GM12872 (cell line): ENCODE results near the gene PRKD1.

Source experiments
- TF ChIP-seq, protein P1 (sequence below): IDR thresholded peaks from 3 replicates; pipeline ENCODE4 v1.5.1; 2011; ENCODE audit warnings: low read depth, mild to moderate bottlenecking, low read length, moderate library complexity; ENCODE audit not compliant: insufficient read depth

Gene PRKD1

DNA sequence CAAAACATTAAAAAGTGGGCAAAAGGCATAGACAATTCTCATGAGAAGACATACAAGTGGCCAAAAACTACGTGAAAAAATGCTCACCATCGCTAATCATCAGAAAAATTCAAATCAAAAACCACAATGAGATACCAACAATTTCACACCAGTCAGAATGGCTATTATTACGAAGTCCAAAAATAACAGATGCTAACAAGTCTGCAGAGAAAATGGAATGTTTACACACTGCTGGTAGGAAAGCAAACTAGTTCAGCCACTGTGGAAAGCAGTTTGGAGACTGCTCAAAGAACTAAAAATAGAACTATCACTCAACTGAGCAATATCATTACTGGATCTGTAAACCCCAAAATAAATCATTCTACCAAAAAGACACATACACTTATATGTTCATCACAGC, 76.2 kb downstream of the PRKD1 start:
- TF ChIP-seq, protein P1, sequence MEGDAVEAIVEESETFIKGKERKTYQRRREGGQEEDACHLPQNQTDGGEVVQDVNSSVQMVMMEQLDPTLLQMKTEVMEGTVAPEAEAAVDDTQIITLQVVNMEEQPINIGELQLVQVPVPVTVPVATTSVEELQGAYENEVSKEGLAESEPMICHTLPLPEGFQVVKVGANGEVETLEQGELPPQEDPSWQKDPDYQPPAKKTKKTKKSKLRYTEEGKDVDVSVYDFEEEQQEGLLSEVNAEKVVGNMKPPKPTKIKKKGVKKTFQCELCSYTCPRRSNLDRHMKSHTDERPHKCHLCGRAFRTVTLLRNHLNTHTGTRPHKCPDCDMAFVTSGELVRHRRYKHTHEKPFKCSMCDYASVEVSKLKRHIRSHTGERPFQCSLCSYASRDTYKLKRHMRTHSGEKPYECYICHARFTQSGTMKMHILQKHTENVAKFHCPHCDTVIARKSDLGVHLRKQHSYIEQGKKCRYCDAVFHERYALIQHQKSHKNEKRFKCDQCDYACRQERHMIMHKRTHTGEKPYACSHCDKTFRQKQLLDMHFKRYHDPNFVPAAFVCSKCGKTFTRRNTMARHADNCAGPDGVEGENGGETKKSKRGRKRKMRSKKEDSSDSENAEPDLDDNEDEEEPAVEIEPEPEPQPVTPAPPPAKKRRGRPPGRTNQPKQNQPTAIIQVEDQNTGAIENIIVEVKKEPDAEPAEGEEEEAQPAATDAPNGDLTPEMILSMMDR = no peak

DNA sequence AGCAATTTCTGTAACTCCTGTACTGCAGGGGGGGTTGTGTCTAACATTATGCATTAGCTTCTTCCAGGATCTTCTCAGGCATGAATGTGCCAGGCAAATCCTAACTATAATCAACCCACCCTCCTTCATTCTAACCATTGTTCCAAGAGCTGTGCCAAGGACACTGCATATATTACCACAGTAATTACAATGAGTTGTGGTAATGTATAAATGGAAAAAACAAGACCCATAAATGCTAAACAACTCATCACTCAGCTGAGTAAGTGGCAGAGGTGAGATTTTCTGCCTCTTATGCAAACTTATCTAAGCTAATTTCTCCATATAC, 80.6 kb downstream of the PRKD1 start:
- TF ChIP-seq, protein P1 = no peak

DNA sequence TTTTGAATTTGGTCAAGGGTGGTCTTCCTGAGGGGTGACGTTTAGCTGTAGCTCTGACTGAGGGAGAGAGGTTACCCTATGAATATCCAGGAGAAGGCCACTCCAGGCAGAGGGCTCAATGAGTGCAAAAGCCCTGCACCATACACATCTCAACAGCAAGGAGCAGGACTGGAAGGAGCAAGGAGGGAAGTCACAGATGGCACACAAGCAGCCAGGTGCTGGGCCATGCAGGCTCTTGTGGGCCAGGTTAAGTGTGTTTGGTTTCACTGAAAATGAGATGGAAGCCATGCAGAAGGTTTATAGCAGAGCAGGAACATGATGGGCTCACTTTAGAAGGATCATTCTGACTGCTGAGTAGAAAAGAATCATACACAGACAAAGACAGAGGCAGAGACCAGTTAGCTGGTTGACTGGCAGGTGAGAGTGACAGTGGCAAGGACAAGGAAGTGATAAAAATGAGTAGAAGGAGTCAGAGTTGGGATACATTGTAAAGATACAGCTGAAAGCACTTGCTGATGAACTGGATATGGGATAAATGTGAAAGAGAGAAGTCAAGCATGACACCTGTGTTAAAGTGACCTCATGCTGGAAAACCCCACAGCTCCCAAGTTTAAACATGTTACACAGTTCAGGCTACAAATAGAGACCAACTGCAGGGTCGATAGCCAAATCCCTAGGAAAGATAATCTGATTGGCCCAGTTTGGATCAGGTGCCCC, 81.2 kb downstream of the PRKD1 start:
- TF ChIP-seq, protein P1 = no peak

DNA sequence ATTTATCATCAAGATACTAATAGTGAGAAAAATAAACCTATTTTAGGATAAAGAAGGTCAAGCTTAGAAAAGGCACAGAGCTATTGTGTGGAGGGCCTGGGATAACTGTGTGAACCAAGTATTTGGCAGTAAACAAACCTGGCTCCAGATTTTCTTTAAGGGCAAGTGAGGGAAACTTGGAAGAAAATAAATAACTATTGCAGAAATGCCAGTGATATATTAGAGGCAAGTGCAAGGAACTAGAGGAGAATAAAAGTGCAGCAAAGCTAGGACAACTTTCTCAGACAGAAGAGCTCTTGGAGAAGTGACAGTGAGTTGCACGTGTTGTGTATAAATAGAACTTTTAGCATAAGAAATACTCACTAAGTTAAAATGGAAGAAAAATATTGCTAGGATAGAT, 83.7 kb downstream of the PRKD1 start:
- TF ChIP-seq, protein P1 = no peak

DNA sequence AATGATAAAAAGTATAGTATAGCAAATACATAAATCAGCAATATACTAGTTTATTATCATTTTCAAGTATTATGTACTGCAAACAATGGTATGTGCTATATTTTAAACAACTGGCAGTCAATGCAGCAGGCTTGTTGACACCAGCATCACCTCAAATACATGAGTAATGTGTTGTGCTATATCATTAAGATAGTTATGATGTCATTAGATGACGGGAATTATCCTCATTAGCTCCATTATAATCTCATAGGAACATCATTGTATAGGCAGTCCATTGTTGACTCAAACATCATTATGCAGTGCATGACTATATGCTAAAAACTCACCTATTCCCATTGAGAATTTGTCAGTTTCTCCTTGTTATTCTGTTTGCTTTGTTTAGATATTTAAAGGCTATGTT, 85.4 kb downstream of the PRKD1 start:
- TF ChIP-seq, protein P1 = no peak

DNA sequence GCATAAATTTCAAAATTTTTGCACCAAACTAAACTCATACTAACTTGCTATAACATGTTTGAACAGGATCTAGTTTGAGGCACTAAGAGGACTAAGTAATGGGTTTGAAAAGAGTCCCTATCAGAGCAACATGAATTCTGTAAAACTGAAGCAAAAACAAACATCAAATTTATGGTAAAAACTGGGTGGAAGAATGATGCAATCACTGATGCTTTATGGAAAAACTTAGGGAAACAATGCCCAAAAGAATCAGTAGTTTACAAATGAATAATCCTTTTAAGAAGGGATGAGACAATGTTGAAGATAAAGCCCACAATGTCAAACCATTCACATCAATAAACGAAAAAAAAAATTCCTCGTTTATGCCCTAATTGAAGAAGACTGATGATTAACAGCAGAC, 88.9 kb downstream of the PRKD1 start:
- TF ChIP-seq, protein P1 = no peak

DNA sequence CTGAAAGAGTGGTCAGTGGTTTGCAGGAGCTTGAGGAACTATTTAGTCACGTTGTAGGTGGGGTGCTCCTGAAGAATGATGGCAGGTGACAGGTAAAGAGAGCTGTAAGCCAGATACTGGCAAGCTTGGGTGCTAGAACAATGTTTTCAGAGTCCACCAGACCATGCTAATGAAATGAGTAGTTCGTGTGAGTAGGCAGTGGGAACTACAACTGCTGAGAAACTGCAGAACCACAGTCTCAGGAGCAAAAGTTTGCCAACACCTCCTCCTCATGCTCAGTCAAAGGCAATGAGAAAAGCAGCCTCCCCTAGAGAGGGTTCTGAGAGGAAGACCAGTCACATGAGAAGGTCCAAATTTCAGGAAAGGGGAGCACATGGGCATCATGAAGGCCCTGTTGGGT, 91.3 kb downstream of the PRKD1 start:
- TF ChIP-seq, protein P1 = no peak

DNA sequence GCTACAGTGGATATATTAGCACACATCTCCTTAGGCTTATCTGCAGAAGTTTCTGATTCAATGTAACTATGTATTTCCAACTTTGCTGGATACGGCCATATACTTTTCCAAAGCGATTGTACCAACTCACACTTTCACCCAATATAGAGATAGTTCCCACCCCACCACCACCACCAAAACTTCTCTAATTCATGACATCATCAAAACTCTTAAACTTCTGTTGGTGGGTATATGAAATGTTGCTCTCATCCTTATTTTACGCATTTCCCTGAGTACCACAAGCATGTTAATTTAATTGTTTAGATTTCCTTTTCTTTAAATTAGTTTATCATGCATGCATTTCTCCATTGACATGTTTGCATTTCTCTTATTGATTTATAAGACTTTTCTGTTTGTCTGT, 95.6 kb downstream of the PRKD1 start:
- TF ChIP-seq, protein P1 = no peak
